Measurements from ENCODE around the gene ZNF121. TPM values are rescaled to one million over a fixed set of nuclear protein-coding genes. Genes with fewer than 3 reads are reported as not detected.
A peak's percentile ranks its signal among the peaks of the same experiment; 100 is the strongest.

Gene ZNF121
- total RNA-seq, 4 donors from 2014 or later, result 10.1 to 21.0 (median 14.0) TPM

DNA sequence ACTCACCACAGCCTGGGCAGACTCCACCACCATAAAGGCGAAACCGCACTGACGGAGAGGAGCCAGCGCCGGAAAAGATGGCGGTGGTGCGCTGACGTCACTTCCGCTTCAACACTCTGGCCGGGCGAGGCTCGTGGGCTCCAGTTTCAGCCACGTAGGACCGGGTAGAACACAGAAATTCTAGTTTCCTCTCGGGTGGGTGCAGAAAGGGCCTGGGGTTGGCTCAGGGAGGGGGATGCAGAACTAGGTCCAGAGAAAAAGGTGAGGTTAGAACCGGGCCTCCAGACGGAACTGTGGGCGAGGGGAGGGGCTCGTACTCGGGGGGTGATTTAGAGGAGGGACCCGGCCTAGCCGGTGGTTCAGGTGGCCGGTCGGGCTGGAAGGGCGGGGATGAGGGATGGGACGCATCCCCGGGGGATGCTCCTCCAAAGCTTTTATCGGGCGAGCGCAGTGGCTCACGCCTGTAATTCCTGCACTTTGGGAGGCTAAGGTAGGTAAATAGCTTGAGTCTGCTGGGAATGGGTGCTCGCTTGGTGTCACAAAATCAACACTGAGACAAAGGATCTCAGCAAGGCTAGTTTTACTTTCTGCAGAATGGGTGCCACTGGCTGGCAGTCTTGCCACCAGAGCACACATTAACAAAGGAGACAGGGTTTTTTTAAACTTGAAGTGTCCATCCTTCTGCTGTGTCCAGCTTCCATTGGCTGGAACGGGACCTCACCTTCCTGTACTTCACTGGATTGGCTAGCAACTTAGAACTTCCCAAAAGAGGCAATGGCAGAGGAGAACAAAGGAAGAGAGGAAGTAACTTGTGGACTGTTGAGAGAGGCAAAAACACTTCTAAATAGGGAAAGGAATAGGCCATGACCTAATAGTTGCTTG is 37.1 kb upstream of the ZNF121 start, which contains the start of gene ZNF561:
ZNF561 (minus strand) TSS at position 77 of the 882 bp plus-strand sequence. CDS start 1,776 bp downstream, outside the sequence.
- H3K4me1 ChIP-seq, result peaks cover 5 to 25% (median 16%) of the 10 kb centered on the region in 4 donors
- in situ Hi-C loops (cut with MboI; ENCODE audit: low pct_ligation_motif_present in 1 of 4, low pct_unique_long_range_greater_than_20kb in 1 of 4, low sequenced_read_pairs in 3 of 4) (loop anchor here in 3 of 4 donors (5.0 to 10.0 kb wide), 2 partner anchors 171 to 173 kb away; no protein-coding TSS in a partner anchor), intact Hi-C loops (cut with DNase I; ENCODE audit: low total_unique reads) (loop anchor here (1.0 kb wide), 1 partner anchor 165 kb away; no protein-coding TSS in a partner anchor)
- TF ChIP-seq EP300 (IDR thresholded peaks at IDR 0.05; ENCODE audit: low read depth) (no peak), CTCF (IDR thresholded peaks at IDR 0.05) (no peak), POLR2AphosphoS5 (IDR thresholded peaks at IDR 0.05) (peak in 2 of 3 donors; percentile 34 to 55), POLR2A (IDR thresholded peaks at IDR 0.05) (peak; percentile 38)
- WGBS, 2 donors (ENCODE audit: low coverage in 1 of 2), result 1 to 29% methylated on average over 1 to 33 of the region's 33 CpGs
- no peaks in the 10 kb centered on the region for H3K9me3 ChIP-seq
- peak within 1 kb of the TSS; percentile 71 to 91 (median 80) for H3K4me3 ChIP-seq
- H3K27ac ChIP-seq, result peak within 1 kb of the TSS; percentile 89 to 93 (median 92)
- peak; percentile 90 for DNase-seq
- peaks cover 0 to 29% (median 13%) of the 10 kb centered on the region in 4 donors for H3K36me3 ChIP-seq
- no peaks in the 10 kb centered on the region for H3K27me3 ChIP-seq

- TF ChIP-seq POLR2AphosphoS5 (IDR thresholded peaks at IDR 0.05) (no peak), CTCF (IDR thresholded peaks at IDR 0.05) (no peak), POLR2A (IDR thresholded peaks at IDR 0.05) (no peak), EP300 (IDR thresholded peaks at IDR 0.05; ENCODE audit: low read depth) (no peak)
- peaks cover 5 to 25% (median 16%) of the 10 kb centered on the region in 4 donors for H3K4me1 ChIP-seq
- DNase-seq, result no peak
- 0% methylated on average over 10 of the region's 16 CpGs; no CpG with 5 or more reads in 1 of the 2 donors for WGBS, 2 donors (ENCODE audit: low coverage in 1 of 2)
- no peaks in the 10 kb centered on the region for H3K9me3 ChIP-seq
- intact Hi-C loops (cut with DNase I; ENCODE audit: low total_unique reads) (no loop called here), in situ Hi-C loops (cut with MboI; ENCODE audit: low pct_ligation_motif_present in 1 of 4, low pct_unique_long_range_greater_than_20kb in 1 of 4, low sequenced_read_pairs in 3 of 4) (loop anchor here in 3 of 4 donors (5.0 to 10.0 kb wide), 2 partner anchors 172 to 174 kb away; no protein-coding TSS in a partner anchor)
- peaks cover 0 to 35% (median 16%) of the 10 kb centered on the region in 4 donors for H3K36me3 ChIP-seq
- peak overlapping the region; percentile 89 to 93 (median 92) for H3K27ac ChIP-seq
- no peaks in the 10 kb centered on the region for H3K27me3 ChIP-seq
- H3K4me3 ChIP-seq, result peak overlapping the region; percentile 71 to 91 (median 80)
These were observed 36.5 kb upstream of the ZNF121 start for GRCh38 chr19:9620842-9621155.

DNA sequence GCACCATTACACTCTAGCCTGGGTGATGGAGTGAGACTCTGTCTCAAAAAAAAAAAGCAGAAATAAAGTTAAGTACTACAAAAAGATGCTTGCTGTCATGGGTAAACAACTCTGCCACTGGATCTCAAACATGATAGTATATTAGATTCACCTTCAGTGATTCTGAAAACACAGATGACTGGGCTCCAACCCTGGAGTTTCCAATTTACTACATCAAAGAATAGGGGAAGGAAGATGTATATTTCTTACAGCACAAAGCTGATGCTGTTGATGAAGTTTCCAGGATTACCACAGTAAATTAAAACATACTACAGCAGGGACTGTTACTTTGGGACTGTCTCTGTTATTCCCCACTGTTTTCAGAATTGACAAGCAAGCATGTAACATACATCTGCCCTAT is 31.5 kb upstream of the ZNF121 start:
- in situ Hi-C loops (cut with MboI; ENCODE audit: low pct_ligation_motif_present in 1 of 4, low pct_unique_long_range_greater_than_20kb in 1 of 4, low sequenced_read_pairs in 3 of 4) (no loop called here), intact Hi-C loops (cut with DNase I; ENCODE audit: low total_unique reads) (no loop called here)
- TF ChIP-seq CTCF (IDR thresholded peaks at IDR 0.05), result no peak
- H3K27ac ChIP-seq, result no peak overlapping the region
- H3K4me3 ChIP-seq, result no peak overlapping the region
- no peaks in the 10 kb centered on the region for H3K27me3 ChIP-seq
- peaks cover 23 to 32% of the 10 kb centered on the region in 2 donors for H3K9me3 ChIP-seq
- H3K4me1 ChIP-seq, result peaks cover 5 to 10% (median 8%) of the 10 kb centered on the region in 4 donors
- H3K36me3 ChIP-seq, result peaks cover 6 to 84% (median 52%) of the 10 kb centered on the region in 4 donors
- no peak for DNase-seq

DNA sequence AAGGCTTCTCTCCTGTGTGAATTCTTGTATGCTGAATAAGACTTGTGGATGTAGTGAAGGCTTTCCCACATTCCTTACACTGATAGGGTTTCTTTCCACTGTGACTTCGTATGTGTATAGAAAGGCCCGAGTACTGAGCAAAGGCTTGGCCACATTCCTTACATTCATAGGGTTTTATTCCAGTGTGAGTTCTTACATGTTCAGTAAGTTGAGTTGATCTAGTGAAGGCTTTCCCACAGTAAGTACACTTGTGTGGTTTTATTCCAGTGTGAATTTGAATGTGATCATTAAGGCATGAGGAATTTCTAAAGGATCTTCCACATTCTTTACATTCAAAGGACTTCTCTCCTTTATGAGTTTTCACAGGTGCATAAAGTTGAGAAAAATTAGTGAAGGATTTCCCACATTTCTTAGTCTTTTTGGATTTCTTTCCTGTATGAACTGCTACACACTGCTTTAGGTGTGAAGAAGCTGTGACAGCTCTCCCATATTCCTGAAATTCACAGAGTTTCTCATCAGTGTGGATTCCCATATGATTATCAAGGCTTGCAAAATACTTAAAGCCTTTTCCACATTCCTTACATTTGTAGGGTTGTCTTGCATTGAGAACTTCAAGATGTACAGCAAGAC is 26.3 kb upstream of the ZNF121 start:
- in situ Hi-C loops (cut with MboI; ENCODE audit: low pct_ligation_motif_present in 1 of 4, low pct_unique_long_range_greater_than_20kb in 1 of 4, low sequenced_read_pairs in 3 of 4), result no loop called here
- H3K36me3 ChIP-seq, result peaks cover 6 to 73% (median 48%) of the 10 kb centered on the region in 4 donors
- H3K4me1 ChIP-seq, result no peaks in the 10 kb centered on the region
- H3K9me3 ChIP-seq, result peaks cover 58% of the 10 kb centered on the region in 2 donors
- 98% methylated on average over 2 of the region's 2 CpGs; no CpG with 5 or more reads in 1 of the 2 donors for WGBS, 2 donors (ENCODE audit: low coverage in 1 of 2)
- no peak for DNase-seq
- no peak overlapping the region for H3K27ac ChIP-seq
- H3K4me3 ChIP-seq, result no peak overlapping the region
- H3K27me3 ChIP-seq, result no peaks in the 10 kb centered on the region
- intact Hi-C loops (cut with DNase I; ENCODE audit: low total_unique reads), result no loop called here
- TF ChIP-seq CTCF (IDR thresholded peaks at IDR 0.05) (no peak), POLR2A (IDR thresholded peaks at IDR 0.05) (no peak), EP300 (IDR thresholded peaks at IDR 0.05; ENCODE audit: low read depth) (no peak), POLR2AphosphoS5 (IDR thresholded peaks at IDR 0.05) (no peak)
